HepG2 (cell line): ENCODE results near the gene PREX1. TPM values are rescaled to one million over a fixed set of nuclear protein-coding genes. Genes with fewer than 3 reads are reported as not detected.

Experiments used
- ATAC-seq: fragments of 200-7000 bp; cut with Tn5 transposase; 3 replicates; pipeline ENCODE4 v1.9.1; 2020; ENCODE audit warnings: mild to moderate bottlenecking, moderate library complexity
- BruUV-seq: library from RNA; stranded (reverse); fragments of 400-500 nt; replicated peaks from 2 replicates; lab custom pipeline; 2021; lab: Mats Ljungman, UMichigan
- CTCF ChIA-PET: fragments of 300-600 bp; formaldehyde crosslinking; extraction: SDS; loops from one replicate; lab custom pipeline; 2021; ENCODE audit warnings: low total read pairs, inconsistent platforms, low intra/inter-chr PET ratio; lab: Yijun Ruan, JAX
- POLR2A ChIA-PET: fragments of 350-600 bp; sonication (Branson Sonifier 250); formaldehyde crosslinking; loops from one replicate; lab custom pipeline; 2020; ENCODE audit warnings: antibody characterized with exemption, inconsistent platforms; lab: Yijun Ruan, JAX
- DNase-seq: peaks from one replicate; pipeline ENCODE4 v3.0.0-alpha.2; 2015; ENCODE audit warnings: low spot score
- FAIRE-seq: peaks from 3 replicates; lab custom pipeline; 2011; peaks lifted over from hg19 to GRCh38; lab: Jason Lieb, UNC
- H2AFZ ChIP-seq: one replicate; pipeline ENCODE4 v1.6.1; 2011; ENCODE audit warnings: low read length, inconsistent platforms
- H3K27ac ChIP-seq: fragments of 300-600 bp; 3 replicates; pipeline ENCODE4 v1.8.0; 2011; ENCODE audit warnings: mixed run types, mild to moderate bottlenecking, mixed read lengths, low read length, inconsistent platforms; ENCODE audit not compliant: insufficient read depth; ENCODE audit errors: extremely low read length
- H3K27me3 ChIP-seq, 2 experiments: fragments of 200-600 bp in 1 of 2; 2 replicates in 1 of 2; 3 replicates in 1 of 2; pipeline versions ENCODE4 v1.6.0 to v1.8.0; 2011; ENCODE audit warnings: low read length in 2 of 2, mild to moderate bottlenecking in 2 of 2, moderate library complexity in 2 of 2, inconsistent platforms in 1 of 2; ENCODE audit not compliant: insufficient read depth in 2 of 2, control insufficient read depth in 1 of 2
- H3K36me3 ChIP-seq, 2 experiments: fragments of 200-600 bp in 1 of 2; replicated peaks in 1 of 2; 2 replicates in 1 of 2; 3 replicates in 1 of 2; pipeline versions ENCODE4 v1.5.1 to v1.8.0; 2011; ENCODE audit warnings: low read length in 2 of 2, inconsistent platforms in 1 of 2; ENCODE audit not compliant: insufficient read depth in 2 of 2, control insufficient read depth in 1 of 2
- H3K4me1 ChIP-seq: 2 replicates; pipeline ENCODE4 v1.5.1; 2012; ENCODE audit warnings: low read length, inconsistent platforms; ENCODE audit not compliant: insufficient read depth
- H3K4me2 ChIP-seq: 2 replicates; pipeline ENCODE4 v1.6.0; 2011; ENCODE audit warnings: low read depth, low read length, inconsistent platforms
- H3K4me3 ChIP-seq, 3 experiments: fragments of 200-600 bp in 1 of 3; sonication (generic), shearing (Covaris generic) in 1 of 3; replicated peaks in 1 of 3; 2 replicates each; pipeline ENCODE4 v1.5.1; 2011 to 2016; ENCODE audit warnings: low read length in 3 of 3, inconsistent platforms in 2 of 3, low read depth in 2 of 3, mild to moderate bottlenecking in 2 of 3, control low read depth in 1 of 3, mixed read lengths in 1 of 3; ENCODE audit not compliant: insufficient read depth in 1 of 3
- H3K79me2 ChIP-seq: one replicate; pipeline ENCODE4 v1.6.1; 2011; ENCODE audit warnings: low read length, inconsistent platforms; ENCODE audit not compliant: insufficient read depth
- H3K9ac ChIP-seq: 2 replicates; pipeline ENCODE4 v1.6.0; 2011; ENCODE audit warnings: mild to moderate bottlenecking, low read depth, low read length, inconsistent platforms; ENCODE audit not compliant: insufficient read depth
- H3K9me3 ChIP-seq: 2 replicates; pipeline ENCODE4 v1.5.1; 2012; ENCODE audit warnings: mild to moderate bottlenecking, low read length
- H4K20me1 ChIP-seq: 2 replicates; pipeline ENCODE4 v1.6.0; 2011; ENCODE audit warnings: inconsistent platforms, mild to moderate bottlenecking, low read length, moderate library complexity; ENCODE audit not compliant: insufficient read depth
- CC2D1A ChIP-seq: sonication (generic); formaldehyde crosslinking; IDR thresholded peaks from 2 replicates; pipeline ENCODE4 v1.8.1; 2023; ENCODE audit warnings: mild to moderate bottlenecking, missing genetic modification reagents
- CENPT ChIP-seq: sonication (generic); formaldehyde crosslinking; IDR thresholded peaks from 2 replicates; pipeline ENCODE4 v1.8.0; 2022; ENCODE audit warnings: low read depth, mild to moderate bottlenecking, moderate library complexity, missing genetic modification reagents
- ETV6 ChIP-seq: sonication (generic); formaldehyde crosslinking; conservative IDR thresholded peaks from 2 replicates; pipeline ENCODE4 v1.4.0; 2020; ENCODE audit warnings: missing genetic modification reagents
- FOXO1 ChIP-seq: sonication (generic); formaldehyde crosslinking; IDR thresholded peaks from 2 replicates; pipeline ENCODE4 v1.4.0; 2020; ENCODE audit warnings: missing genetic modification reagents
- MED8 ChIP-seq: sonication (generic); formaldehyde crosslinking; IDR thresholded peaks from 2 replicates; pipeline ENCODE4 v1.8.1; 2023; ENCODE audit warnings: mild to moderate bottlenecking, missing genetic modification reagents; ENCODE audit not compliant: insufficient replicate concordance
- NFE2 ChIP-seq: sonication (generic); formaldehyde crosslinking; IDR thresholded peaks from 2 replicates; pipeline ENCODE4 v1.4.0; 2020; ENCODE audit warnings: missing genetic modification reagents
- NFKB2 ChIP-seq: sonication (generic); formaldehyde crosslinking; IDR thresholded peaks from 2 replicates; pipeline ENCODE4 v1.4.0; 2020; ENCODE audit warnings: missing genetic modification reagents, borderline replicate concordance
- PHF5A ChIP-seq: IDR thresholded peaks from one replicate; pipeline ENCODE4 v1.6.1; 2018; ENCODE audit warnings: low read depth, missing genetic modification reagents; ENCODE audit not compliant: unreplicated experiment
- PRDM10 ChIP-seq: sonication (generic); formaldehyde crosslinking; IDR thresholded peaks from 2 replicates; pipeline ENCODE4 v1.4.0; 2020; ENCODE audit warnings: low read depth, missing genetic modification reagents
- RFX5 ChIP-seq: IDR thresholded peaks from 2 replicates; pipeline ENCODE4 v1.6.1; 2011; ENCODE audit warnings: low read depth, low read length, improper control_type of control experiment
- RNF2 ChIP-seq: fragments of 450-650 bp; conservative IDR thresholded peaks from 2 replicates; pipeline ENCODE4 v1.6.1; 2016; ENCODE audit warnings: low read depth
- SMAD3 ChIP-seq: sonication (generic); formaldehyde crosslinking; IDR thresholded peaks from 2 replicates; pipeline ENCODE4 v1.4.0; 2020; ENCODE audit warnings: missing genetic modification reagents
- SP2 ChIP-seq: sonication (generic); formaldehyde crosslinking; IDR thresholded peaks from 2 replicates; pipeline ENCODE4 v1.5.1; 2020; ENCODE audit warnings: mild to moderate bottlenecking, missing genetic modification reagents
- SUZ12 ChIP-seq: fragments of 150-350 bp; IDR thresholded peaks from 2 replicates; pipeline ENCODE4 v1.6.1; 2014; ENCODE audit warnings: low read depth, low read length
- THAP7 ChIP-seq: sonication (generic); formaldehyde crosslinking; IDR thresholded peaks from 2 replicates; pipeline ENCODE4 v1.8.1; 2023; ENCODE audit warnings: mild to moderate bottlenecking, missing genetic modification reagents
- XRCC5 ChIP-seq: fragments of 200-400 bp; formaldehyde crosslinking; optimal IDR thresholded peaks from 2 replicates; pipeline ENCODE3; 2017; ENCODE audit warnings: mild to moderate bottlenecking, low read length
- ZNF432 ChIP-seq: sonication (generic); formaldehyde crosslinking; IDR thresholded peaks from 2 replicates; pipeline ENCODE4 v1.5.0; 2020; ENCODE audit warnings: missing genetic modification reagents, mild to moderate bottlenecking, borderline replicate concordance
- ZNF678 ChIP-seq: sonication (generic); formaldehyde crosslinking; IDR thresholded peaks from 2 replicates; pipeline ENCODE4 v1.4.0; 2020; ENCODE audit warnings: mild to moderate bottlenecking, missing genetic modification reagents
- ZNF737 ChIP-seq: sonication (generic); formaldehyde crosslinking; IDR thresholded peaks from 2 replicates; pipeline ENCODE4 v1.5.0; 2020; ENCODE audit warnings: missing genetic modification reagents, mild to moderate bottlenecking, borderline replicate concordance
- ZNF746 ChIP-seq: sonication (generic); formaldehyde crosslinking; IDR thresholded peaks from 2 replicates; pipeline ENCODE4 v1.8.0; 2022; ENCODE audit warnings: mild to moderate bottlenecking, missing genetic modification reagents
- ZNF770 ChIP-seq: sonication (generic); formaldehyde crosslinking; IDR thresholded peaks from 2 replicates; pipeline ENCODE4 v1.5.0; 2020; ENCODE audit warnings: mild to moderate bottlenecking, missing genetic modification reagents
- ZSCAN9 ChIP-seq: IDR thresholded peaks from 2 replicates; pipeline ENCODE4 v1.6.1; 2016; ENCODE audit warnings: borderline replicate concordance
- WGBS: methylation state at CpG from one replicate; pipeline ENCODE4 v1.1.6; 2017; ENCODE audit warnings: low lambda C conversion rate; 5-methylcytosine and 5-hydroxymethylcytosine counted together
- in situ Hi-C: cut with HindIII; loops from 2 replicates; pipeline ENCODE4 v1.10.0; 2017; ENCODE audit warnings: low pct_unique_long_range_greater_than_20kb; ENCODE audit not compliant: extremely low pct_ligation_motif_present
- intact Hi-C: fragments of 100-400 bp; cut with micrococcal nuclease; formaldehyde crosslinking; loops from one replicate; pipeline ENCODE4 v1.10.0; 2022; ENCODE audit not compliant: unreplicated experiment
- polyA plus RNA-seq, 8 experiments: library from polyadenylated mRNA; depleted of rRNA in 3 of 8; stranded (reverse) in 7 of 8; unstranded in 1 of 8; fragments of >200 nt; fragmentation: Illumina TruSeq in 4 of 8; extraction: Trizol in 4 of 8; gene quantifications; 2 replicates each; pipeline versions ENCODE4 v1.2.1 to v1.2.3, GENCODE V29; 2011 to 2016; ENCODE audit warnings: low read depth in 4 of 8, missing spikeins in 1 of 8, mixed read lengths in 1 of 8; ENCODE audit not compliant: insufficient read depth in 1 of 8
- total RNA-seq, 5 experiments: library from RNA; depleted of rRNA; stranded (reverse); fragments of >200 nt; fragmentation: Illumina TruSeq; extraction: Trizol; gene quantifications; 2 replicates each; pipeline ENCODE4 v1.2.3, GENCODE V29; 2016; ENCODE audit warnings: low read depth in 1 of 5

PREX1 gene
- total and polyA plus RNA-seq, 2 of the 13 experiments (the other 11 are each of a cell fraction or from before 2014, with no cell fraction given): 0.02 to 0.04 TPM

GRCh38 chr20:48877304-48877703 is 49.5 kb upstream of the PREX1 start (continued):
- TF ChIP-seq RNF2 (no peak), ZNF678 (CRISPR knock-in tag) (no peak), SP2 (CRISPR knock-in tag) (no peak), NFKB2 (no peak), PHF5A (CRISPR knock-in tag) (no peak), PRDM10 (no peak), ZNF432 (CRISPR knock-in tag) (no peak), CC2D1A (CRISPR knock-in tag) (no peak), FOXO1 (CRISPR knock-in tag) (no peak), NFE2 (no peak), ZNF746 (CRISPR knock-in tag) (no peak)

- 21% methylated on average over 3 of the region's 5 CpGs for WGBS
- intact Hi-C loops: no loop called here
- BruUV-seq: no TSS peak
- H3K9ac ChIP-seq: no peak overlapping the region
- in situ Hi-C loops: no loop called here
- FAIRE-seq (no peak), ATAC-seq (no peak), DNase-seq (no peak)
- H3K4me1 ChIP-seq: peaks cover 9% of the 10 kb centered on the region
- ChIA-PET CTCF (no interaction called here), POLR2A (no interaction called here)
- no peak overlapping the region for H3K27ac ChIP-seq
- H2AFZ ChIP-seq: no peak overlapping the region
- no peaks in the 10 kb centered on the region for H3K79me2 ChIP-seq
- no peaks in the 10 kb centered on the region for H4K20me1 ChIP-seq
- no peaks in the 10 kb centered on the region for H3K36me3 ChIP-seq
- H3K9me3 ChIP-seq: no peaks in the 10 kb centered on the region
- no peak overlapping the region for H3K4me3 ChIP-seq
- H3K4me2 ChIP-seq: no peak overlapping the region
- H3K27me3 ChIP-seq: peaks cover 0 to 10% of the 10 kb centered on the region in 2 experiments; a peak in 2 of 5 replicates
- TF ChIP-seq ZSCAN9 (CRISPR knock-in tag) (no peak), RFX5 (no peak), ZNF770 (CRISPR knock-in tag) (no peak), MED8 (no peak), XRCC5 (no peak), CENPT (no peak), SUZ12 (no peak), THAP7 (CRISPR knock-in tag) (no peak), ZNF737 (CRISPR knock-in tag) (no peak), SMAD3 (CRISPR knock-in tag) (no peak), ETV6 (CRISPR knock-in tag) (no peak)
Observed at GRCh38 chr20:48875914-48876240, 48.1 kb upstream of the PREX1 start.
